ENCODE data around the gene DDR2.
"Not testable (repeated sequence)": the region's sequence is repeated elsewhere in the genome, so short reads cannot be mapped to it uniquely, and the experiment has no call there.

The DDR2 gene

GRCh38 chr1:162790303-162790984, 158.2 kb downstream of the DDR2 start, which contains the start of gene HSD17B7:
TSS of gene HSD17B7 (plus strand) at chr1:162790702. CDS start at chr1:162790801, 99 bp downstream.
- H3K27me3 ChIP-seq (ENCODE audit: insufficient read depth, poor library complexity, severe bottlenecking); H3K4me1 ChIP-seq (ENCODE audit: insufficient read depth, poor library complexity, severe bottlenecking); H3K36me3 ChIP-seq (ENCODE audit: low read depth); H3K9me3 ChIP-seq (ENCODE audit: severe bottlenecking): not testable (repeated sequence)
- H3K27ac ChIP-seq (ENCODE audit: poor library complexity, severe bottlenecking): peak within 1 kb of the TSS; percentile 59
- peak within 1 kb of the TSS; percentile 60 for H3K4me3 ChIP-seq (ENCODE audit: severe bottlenecking)
- DNase-seq (ENCODE audit: low spot score) (peak; percentile 51), ATAC-seq (ENCODE audit: low read depth) (peak; percentile 98)

GRCh38 chr1:162790985-162791357, 158.7 kb downstream of the DDR2 start:
- H3K4me3 ChIP-seq (ENCODE audit: severe bottlenecking): peak overlapping the region; percentile 60
- peak overlapping the region; percentile 59 for H3K27ac ChIP-seq (ENCODE audit: poor library complexity, severe bottlenecking)
- not testable (repeated sequence) for DNase-seq (ENCODE audit: low spot score); H3K36me3 ChIP-seq (ENCODE audit: low read depth); H3K4me1 ChIP-seq (ENCODE audit: insufficient read depth, poor library complexity, severe bottlenecking); H3K27me3 ChIP-seq (ENCODE audit: insufficient read depth, poor library complexity, severe bottlenecking); H3K9me3 ChIP-seq (ENCODE audit: severe bottlenecking)
- ATAC-seq (ENCODE audit: low read depth): peak; percentile 59

DNA sequence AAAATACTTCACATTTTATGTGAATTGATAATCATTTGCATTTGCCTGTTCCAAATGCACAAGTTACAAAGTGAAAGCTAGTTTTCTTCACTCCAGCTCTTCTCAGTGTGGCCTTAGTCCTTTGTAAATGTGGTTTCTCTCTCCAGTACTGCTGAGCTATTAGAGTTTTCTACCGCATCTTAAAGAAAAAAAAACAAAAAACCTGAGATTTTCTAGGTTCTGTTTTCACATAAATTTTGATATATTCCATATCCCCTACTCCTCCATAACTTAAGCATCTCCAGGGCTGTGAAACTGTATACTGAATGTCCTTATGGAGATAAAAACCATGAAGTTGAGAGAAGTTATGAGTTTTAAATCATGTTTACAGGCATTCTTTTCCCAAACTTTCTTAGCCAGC, 162.0 kb downstream of the DDR2 start:
- not testable (repeated sequence) for H3K27ac ChIP-seq (ENCODE audit: poor library complexity, severe bottlenecking); H3K9me3 ChIP-seq (ENCODE audit: severe bottlenecking); H3K4me3 ChIP-seq (ENCODE audit: severe bottlenecking); ATAC-seq (ENCODE audit: low read depth); H3K4me1 ChIP-seq (ENCODE audit: insufficient read depth, poor library complexity, severe bottlenecking); H3K36me3 ChIP-seq (ENCODE audit: low read depth); DNase-seq (ENCODE audit: low spot score); H3K27me3 ChIP-seq (ENCODE audit: insufficient read depth, poor library complexity, severe bottlenecking)

- ATAC-seq (ENCODE audit: low read depth): not testable (repeated sequence)
Observed at GRCh38 chr1:162796617-162797279, 164.5 kb downstream of the DDR2 start.

DNA sequence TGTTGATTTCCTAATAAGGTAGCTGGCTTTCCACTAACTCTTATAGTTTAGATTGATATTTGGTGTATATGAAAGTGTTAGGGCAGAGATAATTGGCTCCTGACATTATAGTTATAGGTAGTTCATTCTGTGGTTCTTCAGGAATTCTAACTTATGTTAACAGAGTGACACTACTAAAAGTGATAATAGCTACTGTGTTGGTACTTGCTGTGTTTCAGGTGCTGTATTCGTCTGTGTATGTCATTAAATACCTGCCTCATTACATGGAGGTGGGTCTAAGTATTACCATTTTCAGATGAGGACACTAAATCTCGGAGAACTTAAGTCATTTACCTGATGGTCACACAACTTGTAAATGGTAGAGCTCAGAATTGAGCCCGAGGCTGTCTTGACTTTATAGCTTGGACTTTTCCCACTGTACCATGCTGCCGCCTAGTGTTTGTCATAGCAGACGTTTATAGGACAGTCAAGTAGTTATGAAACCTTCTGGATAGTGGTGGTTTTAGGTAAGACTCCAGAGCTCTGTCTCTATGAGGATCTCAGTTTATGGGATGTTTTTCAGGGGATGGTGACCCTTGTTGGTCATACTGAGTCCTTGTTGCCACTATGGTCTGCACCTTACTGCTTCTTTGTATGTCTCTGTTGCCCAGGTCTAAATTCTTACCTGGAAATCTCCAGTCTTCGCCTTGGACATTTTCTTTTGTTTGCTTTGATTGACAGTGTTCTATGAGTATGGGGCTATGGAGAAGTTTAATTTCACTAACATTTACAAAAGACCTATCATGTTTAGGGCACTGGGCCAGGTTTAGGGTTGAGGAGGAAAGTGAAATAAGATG, 167.9 kb downstream of the DDR2 start:
- not testable (repeated sequence) for DNase-seq (ENCODE audit: low spot score); H3K27ac ChIP-seq (ENCODE audit: poor library complexity, severe bottlenecking); H3K9me3 ChIP-seq (ENCODE audit: severe bottlenecking); H3K4me3 ChIP-seq (ENCODE audit: severe bottlenecking); H3K27me3 ChIP-seq (ENCODE audit: insufficient read depth, poor library complexity, severe bottlenecking); H3K4me1 ChIP-seq (ENCODE audit: insufficient read depth, poor library complexity, severe bottlenecking)
- TF ChIP-seq, protein P1, sequence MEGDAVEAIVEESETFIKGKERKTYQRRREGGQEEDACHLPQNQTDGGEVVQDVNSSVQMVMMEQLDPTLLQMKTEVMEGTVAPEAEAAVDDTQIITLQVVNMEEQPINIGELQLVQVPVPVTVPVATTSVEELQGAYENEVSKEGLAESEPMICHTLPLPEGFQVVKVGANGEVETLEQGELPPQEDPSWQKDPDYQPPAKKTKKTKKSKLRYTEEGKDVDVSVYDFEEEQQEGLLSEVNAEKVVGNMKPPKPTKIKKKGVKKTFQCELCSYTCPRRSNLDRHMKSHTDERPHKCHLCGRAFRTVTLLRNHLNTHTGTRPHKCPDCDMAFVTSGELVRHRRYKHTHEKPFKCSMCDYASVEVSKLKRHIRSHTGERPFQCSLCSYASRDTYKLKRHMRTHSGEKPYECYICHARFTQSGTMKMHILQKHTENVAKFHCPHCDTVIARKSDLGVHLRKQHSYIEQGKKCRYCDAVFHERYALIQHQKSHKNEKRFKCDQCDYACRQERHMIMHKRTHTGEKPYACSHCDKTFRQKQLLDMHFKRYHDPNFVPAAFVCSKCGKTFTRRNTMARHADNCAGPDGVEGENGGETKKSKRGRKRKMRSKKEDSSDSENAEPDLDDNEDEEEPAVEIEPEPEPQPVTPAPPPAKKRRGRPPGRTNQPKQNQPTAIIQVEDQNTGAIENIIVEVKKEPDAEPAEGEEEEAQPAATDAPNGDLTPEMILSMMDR (IDR thresholded peaks at IDR 0.05; ENCODE audit: poor library complexity, severe bottlenecking): peak; percentile 78
- ATAC-seq (ENCODE audit: low read depth): peak; percentile 94
- peaks cover 42% of the 10 kb centered on the region for H3K36me3 ChIP-seq (ENCODE audit: low read depth)

More at GRCh38 chr1:162796617-162797279, 164.5 kb downstream of the DDR2 start:
- H3K4me3 ChIP-seq (ENCODE audit: severe bottlenecking); H3K27me3 ChIP-seq (ENCODE audit: insufficient read depth, poor library complexity, severe bottlenecking); DNase-seq (ENCODE audit: low spot score); H3K9me3 ChIP-seq (ENCODE audit: severe bottlenecking); H3K27ac ChIP-seq (ENCODE audit: poor library complexity, severe bottlenecking); H3K4me1 ChIP-seq (ENCODE audit: insufficient read depth, poor library complexity, severe bottlenecking): not testable (repeated sequence)
- peaks cover 23% of the 10 kb centered on the region for H3K36me3 ChIP-seq (ENCODE audit: low read depth)

DNA sequence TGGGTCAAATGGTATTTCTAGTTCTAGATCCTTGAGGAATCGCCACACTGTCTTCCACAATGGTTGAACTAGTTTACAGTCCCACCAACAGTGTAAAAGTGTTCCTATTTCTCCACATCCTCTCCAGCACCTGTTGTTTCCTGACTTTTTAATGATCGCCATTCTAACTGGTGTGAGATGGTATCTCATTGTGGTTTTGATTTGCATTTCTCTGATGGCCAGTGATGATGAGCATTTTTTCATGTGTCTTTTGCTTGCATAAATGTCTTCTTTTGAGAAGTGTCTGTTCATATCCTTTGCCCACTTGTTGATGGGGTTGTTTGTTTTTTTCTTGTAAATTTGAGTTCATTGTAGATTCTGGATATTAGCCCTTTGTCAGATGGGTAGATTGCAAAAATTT, 175.2 kb downstream of the DDR2 start:
- peaks cover 36% of the 10 kb centered on the region for H3K36me3 ChIP-seq (ENCODE audit: low read depth)
- H3K9me3 ChIP-seq (ENCODE audit: severe bottlenecking); H3K27ac ChIP-seq (ENCODE audit: poor library complexity, severe bottlenecking); DNase-seq (ENCODE audit: low spot score); H3K4me3 ChIP-seq (ENCODE audit: severe bottlenecking); H3K27me3 ChIP-seq (ENCODE audit: insufficient read depth, poor library complexity, severe bottlenecking); H3K4me1 ChIP-seq (ENCODE audit: insufficient read depth, poor library complexity, severe bottlenecking); ATAC-seq (ENCODE audit: low read depth): not testable (repeated sequence)

DNA sequence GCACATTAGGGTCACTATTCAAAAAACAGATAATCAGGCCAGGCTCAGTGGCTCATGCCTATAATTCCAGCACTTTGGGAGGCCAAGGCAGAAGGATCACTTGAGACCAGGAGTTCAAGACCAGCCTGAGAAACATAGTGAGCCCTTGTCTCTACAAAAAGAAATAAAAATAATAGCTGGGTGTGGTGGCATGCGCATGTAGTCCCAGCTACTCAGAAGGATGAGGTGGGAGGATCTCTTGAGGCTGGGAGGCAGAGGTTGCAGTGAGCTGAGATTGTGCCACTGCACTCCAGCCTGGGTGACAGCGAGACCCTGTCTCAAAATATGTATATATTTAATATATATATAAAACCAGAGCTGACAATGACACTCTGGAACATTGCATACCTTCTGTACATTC, 180.1 kb downstream of the DDR2 start:
- H3K27ac ChIP-seq (ENCODE audit: poor library complexity, severe bottlenecking); H3K4me1 ChIP-seq (ENCODE audit: insufficient read depth, poor library complexity, severe bottlenecking); DNase-seq (ENCODE audit: low spot score); H3K27me3 ChIP-seq (ENCODE audit: insufficient read depth, poor library complexity, severe bottlenecking); H3K4me3 ChIP-seq (ENCODE audit: severe bottlenecking); H3K9me3 ChIP-seq (ENCODE audit: severe bottlenecking); ATAC-seq (ENCODE audit: low read depth); H3K36me3 ChIP-seq (ENCODE audit: low read depth): not testable (repeated sequence)

DNA sequence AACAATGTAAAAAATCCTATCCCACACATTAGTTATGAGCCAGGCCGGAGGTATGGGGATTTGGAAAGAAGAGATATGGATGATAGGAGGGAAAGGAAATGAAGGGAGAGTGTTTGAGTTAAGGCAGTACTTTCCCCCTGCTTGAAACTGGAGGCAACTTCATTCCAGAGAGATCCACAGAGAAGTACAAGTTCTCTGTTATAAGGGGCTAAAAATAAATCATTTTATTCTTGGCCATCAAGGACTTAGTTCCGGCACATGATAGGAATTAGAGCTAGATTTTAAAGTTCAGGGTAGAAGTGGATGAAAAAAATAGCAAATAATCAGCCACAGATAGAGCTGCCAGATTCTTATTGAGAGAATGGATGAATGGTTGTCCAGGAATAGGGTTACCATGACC, 185.9 kb downstream of the DDR2 start:
- H3K27me3 ChIP-seq (ENCODE audit: insufficient read depth, poor library complexity, severe bottlenecking); H3K27ac ChIP-seq (ENCODE audit: poor library complexity, severe bottlenecking); ATAC-seq (ENCODE audit: low read depth); DNase-seq (ENCODE audit: low spot score); H3K9me3 ChIP-seq (ENCODE audit: severe bottlenecking); H3K4me3 ChIP-seq (ENCODE audit: severe bottlenecking); H3K36me3 ChIP-seq (ENCODE audit: low read depth); H3K4me1 ChIP-seq (ENCODE audit: insufficient read depth, poor library complexity, severe bottlenecking): not testable (repeated sequence)

GRCh38 chr1:162818666-162819065, 186.4 kb downstream of the DDR2 start:
- not testable (repeated sequence) for ATAC-seq (ENCODE audit: low read depth); DNase-seq (ENCODE audit: low spot score); H3K4me1 ChIP-seq (ENCODE audit: insufficient read depth, poor library complexity, severe bottlenecking); H3K27ac ChIP-seq (ENCODE audit: poor library complexity, severe bottlenecking); H3K36me3 ChIP-seq (ENCODE audit: low read depth); H3K27me3 ChIP-seq (ENCODE audit: insufficient read depth, poor library complexity, severe bottlenecking); H3K9me3 ChIP-seq (ENCODE audit: severe bottlenecking); H3K4me3 ChIP-seq (ENCODE audit: severe bottlenecking)

All from RWPE2 (cell line).